Measurements from ENCODE around the gene GNPTG. TPM values are rescaled to one million over a fixed set of nuclear protein-coding genes. Genes with fewer than 3 reads are reported as not detected.

GNPTG gene
- total and polyA plus RNA-seq, 9 of the 15 experiments (the other 6 are each of a cell fraction or from before 2014, with no cell fraction given): 0.69 to 33.3 (median 13.6) TPM

DNA sequence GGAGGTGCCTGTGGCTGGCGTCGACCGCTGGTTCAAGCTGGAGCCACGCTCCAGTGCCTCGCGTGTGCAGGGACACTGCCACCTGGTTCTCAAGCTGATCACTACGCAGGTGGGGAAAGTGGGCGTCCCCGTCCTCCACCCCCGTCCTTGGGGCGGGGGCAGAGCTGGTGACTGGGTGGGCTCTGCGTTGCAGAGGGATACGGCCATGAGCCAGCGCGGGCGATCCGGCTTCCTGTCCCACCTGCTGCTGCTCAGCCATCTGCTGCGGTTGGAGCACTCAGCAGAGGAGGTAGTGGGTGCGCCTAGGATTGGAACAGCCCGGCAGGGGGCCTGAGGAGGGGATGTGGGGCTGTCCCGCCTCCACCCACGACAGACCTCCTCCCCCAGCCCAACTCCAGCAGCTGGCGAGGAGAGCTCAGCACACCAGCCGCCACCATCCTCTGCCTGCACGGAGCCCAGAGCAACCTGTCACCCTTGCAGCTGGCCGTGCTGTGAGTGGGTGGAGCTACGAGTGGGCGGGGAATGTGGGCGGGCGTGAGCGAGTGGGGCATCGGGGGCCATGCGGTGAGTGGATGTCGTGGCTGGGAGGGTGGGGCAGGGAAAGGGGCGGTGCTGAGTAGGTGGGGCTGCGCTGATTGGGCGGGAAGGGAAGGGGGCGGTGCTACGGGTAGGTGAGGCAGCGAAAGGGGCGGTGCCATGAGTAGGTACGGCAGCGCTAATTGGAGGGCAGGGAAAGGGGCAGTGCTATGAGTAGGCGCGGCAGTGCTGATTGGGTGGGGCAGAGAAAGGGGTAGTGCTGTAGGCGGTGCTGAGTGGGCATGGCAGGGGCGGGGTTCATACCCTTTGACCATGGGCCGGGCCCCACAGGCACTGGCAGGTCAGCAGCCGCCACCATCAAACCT lies 9.0 kb upstream of the GNPTG start (continued):
- TF ChIP-seq, protein P1, sequence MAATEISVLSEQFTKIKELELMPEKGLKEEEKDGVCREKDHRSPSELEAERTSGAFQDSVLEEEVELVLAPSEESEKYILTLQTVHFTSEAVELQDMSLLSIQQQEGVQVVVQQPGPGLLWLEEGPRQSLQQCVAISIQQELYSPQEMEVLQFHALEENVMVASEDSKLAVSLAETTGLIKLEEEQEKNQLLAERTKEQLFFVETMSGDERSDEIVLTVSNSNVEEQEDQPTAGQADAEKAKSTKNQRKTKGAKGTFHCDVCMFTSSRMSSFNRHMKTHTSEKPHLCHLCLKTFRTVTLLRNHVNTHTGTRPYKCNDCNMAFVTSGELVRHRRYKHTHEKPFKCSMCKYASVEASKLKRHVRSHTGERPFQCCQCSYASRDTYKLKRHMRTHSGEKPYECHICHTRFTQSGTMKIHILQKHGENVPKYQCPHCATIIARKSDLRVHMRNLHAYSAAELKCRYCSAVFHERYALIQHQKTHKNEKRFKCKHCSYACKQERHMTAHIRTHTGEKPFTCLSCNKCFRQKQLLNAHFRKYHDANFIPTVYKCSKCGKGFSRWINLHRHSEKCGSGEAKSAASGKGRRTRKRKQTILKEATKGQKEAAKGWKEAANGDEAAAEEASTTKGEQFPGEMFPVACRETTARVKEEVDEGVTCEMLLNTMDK (IDR thresholded peaks at IDR 0.05; ENCODE audit: borderline replicate concordance, insufficient read depth, low read depth, low read length, poor library complexity, severe bottlenecking): no peak
- TF ChIP-seq, protein P2, sequence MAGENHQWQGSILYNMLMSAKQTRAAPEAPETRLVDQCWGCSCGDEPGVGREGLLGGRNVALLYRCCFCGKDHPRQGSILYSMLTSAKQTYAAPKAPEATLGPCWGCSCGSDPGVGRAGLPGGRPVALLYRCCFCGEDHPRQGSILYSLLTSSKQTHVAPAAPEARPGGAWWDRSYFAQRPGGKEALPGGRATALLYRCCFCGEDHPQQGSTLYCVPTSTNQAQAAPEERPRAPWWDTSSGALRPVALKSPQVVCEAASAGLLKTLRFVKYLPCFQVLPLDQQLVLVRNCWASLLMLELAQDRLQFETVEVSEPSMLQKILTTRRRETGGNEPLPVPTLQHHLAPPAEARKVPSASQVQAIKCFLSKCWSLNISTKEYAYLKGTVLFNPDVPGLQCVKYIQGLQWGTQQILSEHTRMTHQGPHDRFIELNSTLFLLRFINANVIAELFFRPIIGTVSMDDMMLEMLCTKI (IDR thresholded peaks at IDR 0.05; ENCODE audit: partially characterized antibody): no peak
- TF ChIP-seq C11orf30 (IDR thresholded peaks at IDR 0.05; ENCODE audit: low read depth) (peak; percentile 82), NEUROD1 (IDR thresholded peaks at IDR 0.05; ENCODE audit: borderline replicate concordance, low read depth, low read length, partially characterized antibody) (peak; percentile 66), PRMT5 (CRISPR knock-in tag; IDR thresholded peaks at IDR 0.05) (no peak), HMG20A (CRISPR knock-in tag; conservative IDR thresholded peaks at IDR 0.05) (no peak), TAF15 (IDR thresholded peaks at IDR 0.05; ENCODE audit: low read depth, low read length) (no peak), ZNF165 (CRISPR knock-in tag; IDR thresholded peaks at IDR 0.05; ENCODE audit: borderline replicate concordance) (no peak), SAP30 (IDR thresholded peaks at IDR 0.05; ENCODE audit: borderline replicate concordance, insufficient read depth, low read depth, low read length, poor library complexity, severe bottlenecking) (no peak)
- TF ChIP-seq, protein P3, sequence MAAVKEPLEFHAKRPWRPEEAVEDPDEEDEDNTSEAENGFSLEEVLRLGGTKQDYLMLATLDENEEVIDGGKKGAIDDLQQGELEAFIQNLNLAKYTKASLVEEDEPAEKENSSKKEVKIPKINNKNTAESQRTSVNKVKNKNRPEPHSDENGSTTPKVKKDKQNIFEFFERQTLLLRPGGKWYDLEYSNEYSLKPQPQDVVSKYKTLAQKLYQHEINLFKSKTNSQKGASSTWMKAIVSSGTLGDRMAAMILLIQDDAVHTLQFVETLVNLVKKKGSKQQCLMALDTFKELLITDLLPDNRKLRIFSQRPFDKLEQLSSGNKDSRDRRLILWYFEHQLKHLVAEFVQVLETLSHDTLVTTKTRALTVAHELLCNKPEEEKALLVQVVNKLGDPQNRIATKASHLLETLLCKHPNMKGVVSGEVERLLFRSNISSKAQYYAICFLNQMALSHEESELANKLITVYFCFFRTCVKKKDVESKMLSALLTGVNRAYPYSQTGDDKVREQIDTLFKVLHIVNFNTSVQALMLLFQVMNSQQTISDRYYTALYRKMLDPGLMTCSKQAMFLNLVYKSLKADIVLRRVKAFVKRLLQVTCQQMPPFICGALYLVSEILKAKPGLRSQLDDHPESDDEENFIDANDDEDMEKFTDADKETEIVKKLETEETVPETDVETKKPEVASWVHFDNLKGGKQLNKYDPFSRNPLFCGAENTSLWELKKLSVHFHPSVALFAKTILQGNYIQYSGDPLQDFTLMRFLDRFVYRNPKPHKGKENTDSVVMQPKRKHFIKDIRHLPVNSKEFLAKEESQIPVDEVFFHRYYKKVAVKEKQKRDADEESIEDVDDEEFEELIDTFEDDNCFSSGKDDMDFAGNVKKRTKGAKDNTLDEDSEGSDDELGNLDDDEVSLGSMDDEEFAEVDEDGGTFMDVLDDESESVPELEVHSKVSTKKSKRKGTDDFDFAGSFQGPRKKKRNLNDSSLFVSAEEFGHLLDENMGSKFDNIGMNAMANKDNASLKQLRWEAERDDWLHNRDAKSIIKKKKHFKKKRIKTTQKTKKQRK (IDR thresholded peaks at IDR 0.05; ENCODE audit: borderline replicate concordance, low read depth, low read length): peak; percentile 58; the same call in 1 of the 2 replicates
